Endothelial cell of umbilical vein (primary cell): Measurements from ENCODE around the gene BARD1. TPM values are rescaled to one million over a fixed set of nuclear protein-coding genes. Genes with fewer than 3 reads are reported as not detected.
A peak's percentile ranks its signal among the peaks of the same experiment; 100 is the strongest.

ENCODE experiments used
- BruUV-seq: library from RNA; stranded (reverse); fragments of 400-500 nt; replicated peaks from 2 replicates; lab custom pipeline; 2021; lab: Mats Ljungman, UMichigan
- CTCF ChIA-PET: fragments of 300-600, 350-600 bp; sonication (Branson Sonifier 250); formaldehyde crosslinking; loops from one replicate; lab custom pipeline; 2021; ENCODE audit warnings: antibody characterized with exemption, inconsistent platforms; lab: Charles Lee
- POLR2A ChIA-PET: fragments of 300-600, 350-600 bp; sonication (Branson Sonifier 250); formaldehyde crosslinking; loops from one replicate; lab custom pipeline; 2021; ENCODE audit warnings: antibody characterized with exemption, inconsistent platforms; lab: Charles Lee
- DNase-seq: peaks from one replicate; pipeline ENCODE4 v3.0.0-alpha.2; 2011; ENCODE audit warnings: low read depth, low spot score
- FAIRE-seq: peaks from 2 replicates; lab custom pipeline; 2011; peaks lifted over from hg19 to GRCh38; lab: Jason Lieb, UNC
- H2AFZ ChIP-seq: 2 replicates; pipeline ENCODE4 v1.6.0; 2012; ENCODE audit warnings: low read depth, low read length, control low read depth, inconsistent platforms
- H3K27ac ChIP-seq: 2 replicates; pipeline ENCODE4 v1.5.1; 2011; ENCODE audit warnings: low read depth, mild to moderate bottlenecking, control low read depth, low read length, moderate library complexity; ENCODE audit not compliant: insufficient read depth
- H3K27me3 ChIP-seq, 2 experiments: 2 replicates each; pipeline versions ENCODE4 v1.6.0 to v1.6.1; 2011; ENCODE audit warnings: low read length in 2 of 2, mixed read lengths in 1 of 2; ENCODE audit not compliant: control insufficient read depth in 2 of 2, insufficient read depth in 2 of 2
- H3K36me3 ChIP-seq, 2 experiments: 2 replicates in 1 of 2; 3 replicates in 1 of 2; pipeline ENCODE4 v1.5.1; 2011; ENCODE audit warnings: low read length in 2 of 2, mild to moderate bottlenecking in 1 of 2, moderate library complexity in 1 of 2; ENCODE audit not compliant: control insufficient read depth in 2 of 2, insufficient read depth in 2 of 2; ENCODE audit errors: extremely low read depth in 1 of 2
- H3K4me1 ChIP-seq: 3 replicates; pipeline ENCODE4 v1.5.1; 2011; ENCODE audit warnings: mild to moderate bottlenecking, low read length; ENCODE audit not compliant: control insufficient read depth, insufficient read depth; ENCODE audit errors: extremely low read depth
- H3K4me2 ChIP-seq: 2 replicates; pipeline ENCODE4 v1.6.1; 2011; ENCODE audit warnings: low read length, control low read depth, mixed read lengths; ENCODE audit not compliant: insufficient read depth
- H3K4me3 ChIP-seq, 3 experiments: fragments of 200-600 bp in 1 of 3; sonication (generic), shearing (Covaris generic) in 1 of 3; replicated peaks in 1 of 3; 2 replicates each; pipeline ENCODE4 v1.5.1; 2011 to 2016; ENCODE audit warnings: control low read depth in 3 of 3, low read length in 3 of 3, mild to moderate bottlenecking in 2 of 3, inconsistent platforms in 1 of 3, low read depth in 1 of 3, moderate library complexity in 1 of 3; ENCODE audit not compliant: insufficient read depth in 1 of 3
- H3K79me2 ChIP-seq: 2 replicates; pipeline ENCODE4 v1.6.0; 2012; ENCODE audit warnings: low read length, inconsistent platforms; ENCODE audit not compliant: control insufficient read depth, insufficient read depth
- H3K9ac ChIP-seq: replicated peaks from 2 replicates; pipeline ENCODE3; 2011; ENCODE audit warnings: low read length, control low read depth; ENCODE audit not compliant: insufficient read depth; ENCODE audit errors: extremely low read depth
- H3K9me1 ChIP-seq: replicated peaks from 3 replicates; pipeline ENCODE4 v1.6.0; 2011; ENCODE audit warnings: mild to moderate bottlenecking, low read length; ENCODE audit not compliant: control insufficient read depth, insufficient read depth; ENCODE audit errors: extremely low read depth
- H3K9me3 ChIP-seq: replicated peaks from 2 replicates; pipeline ENCODE4 v1.5.1; 2012; ENCODE audit warnings: low read length, inconsistent platforms; ENCODE audit not compliant: control insufficient read depth, insufficient read depth
- H4K20me1 ChIP-seq: replicated peaks from 2 replicates; pipeline ENCODE3; 2011; ENCODE audit warnings: mild to moderate bottlenecking, low read length; ENCODE audit not compliant: control insufficient read depth, insufficient read depth; ENCODE audit errors: extremely low read depth
- EZH2 ChIP-seq: IDR thresholded peaks from 2 replicates; pipeline ENCODE4 v1.6.1; 2012; ENCODE audit warnings: borderline replicate concordance, low read depth, mild to moderate bottlenecking, moderate library complexity, low read length, inconsistent platforms; ENCODE audit not compliant: severe bottlenecking
- FOS ChIP-seq: IDR thresholded peaks from 2 replicates; pipeline ENCODE4 v1.6.1; 2011; ENCODE audit warnings: mild to moderate bottlenecking, low read length, moderate library complexity, borderline replicate concordance; ENCODE audit not compliant: insufficient read depth
- JUN ChIP-seq: IDR thresholded peaks from 2 replicates; pipeline ENCODE4 v1.6.1; 2011; ENCODE audit warnings: borderline replicate concordance, low read depth; ENCODE audit not compliant: insufficient read length, insufficient read depth
- MAX ChIP-seq: IDR thresholded peaks from 2 replicates; pipeline ENCODE4 v1.6.1; 2011; ENCODE audit not compliant: insufficient read depth, insufficient read length
- MYC ChIP-seq: IDR thresholded peaks from one replicate; pipeline ENCODE4 v1.6.1; 2011; ENCODE audit warnings: mild to moderate bottlenecking, low read depth, low read length
- POLR2A ChIP-seq: IDR thresholded peaks from 2 replicates; pipeline ENCODE4 v1.6.1; 2012; ENCODE audit warnings: low read depth, mild to moderate bottlenecking, control low read depth, low read length
- POLR2AphosphoS5 ChIP-seq: IDR thresholded peaks from 2 replicates; pipeline ENCODE4 v1.6.1; 2012; ENCODE audit warnings: low read depth, mild to moderate bottlenecking, control low read depth, low read length, moderate library complexity; ENCODE audit not compliant: insufficient read depth
- dilution Hi-C: fragments of 300-500 bp; cut with MboI; formaldehyde crosslinking; loops from one replicate; pipeline ENCODE4 v1.15.0; 2019; ENCODE audit warnings: low sequenced_read_pairs; ENCODE audit not compliant: extremely low pct_ligation_motif_present
- intact Hi-C: fragments of 100-400 bp; cut with micrococcal nuclease; formaldehyde crosslinking; loops from one replicate; pipeline ENCODE4 v1.10.0; 2022
- polyA plus RNA-seq, 4 experiments: library from polyadenylated mRNA; depleted of rRNA in 3 of 4; stranded (reverse) in 3 of 4; unstranded in 1 of 4; fragments of >200 nt; gene quantifications; 2 replicates each; pipeline versions ENCODE4 v1.2.1 to v1.2.3, GENCODE V29; 2011 to 2012; ENCODE audit warnings: missing spikeins in 1 of 4
- total RNA-seq: library from RNA; stranded (reverse); gene quantifications from 2 replicates; pipeline ENCODE4 v1.2.3, GENCODE V29; 2021

Gene BARD1
- total and polyA plus RNA-seq, 2 donors (not counting 3 experiments of a cell fraction or from before 2014, with no cell fraction given): 9.1 to 14.7 TPM

DNA sequence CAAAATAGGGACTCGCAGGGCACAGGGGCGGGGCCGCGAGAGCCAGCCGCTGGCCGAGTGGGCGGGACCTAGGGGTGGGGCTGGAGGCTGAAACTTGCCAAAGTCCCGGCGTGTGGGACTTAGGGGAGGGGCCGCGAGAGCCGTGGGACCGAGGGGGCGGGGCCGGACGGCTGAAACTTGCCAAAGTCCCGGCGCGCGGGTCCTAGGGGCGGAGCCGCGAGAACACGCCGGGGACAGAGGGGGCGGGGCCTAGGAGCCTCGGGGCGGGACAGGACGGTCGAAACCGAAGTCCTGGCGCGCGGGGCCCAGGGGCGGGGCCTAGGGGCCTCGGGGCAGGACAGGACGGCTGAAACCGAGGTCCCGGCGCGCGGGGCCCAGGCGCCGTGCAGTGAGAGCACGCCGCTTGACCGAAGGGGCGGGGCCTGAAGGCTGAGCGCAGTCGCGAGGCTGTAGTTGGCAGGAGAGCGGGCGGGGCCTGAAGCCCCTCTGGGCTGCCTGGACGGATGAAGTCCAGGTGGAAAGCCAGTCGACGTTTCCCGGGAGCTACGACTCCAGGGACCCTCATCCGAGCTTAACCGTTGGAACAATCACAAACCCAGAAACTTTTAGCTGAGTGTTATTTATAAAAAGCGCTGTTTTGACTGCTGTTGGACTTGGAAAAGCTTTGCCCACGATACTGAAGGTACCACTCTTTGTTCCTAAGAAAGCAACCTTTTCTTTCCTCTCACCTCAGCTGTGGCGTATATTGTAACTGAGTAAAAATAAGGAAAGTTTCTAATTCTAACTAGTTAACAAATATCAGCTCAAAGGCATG, 475 bp upstream of the BARD1 start:
- FAIRE-seq (peak; percentile 92), DNase-seq (peak; percentile 100)
- peak overlapping the region; percentile 96 for H2AFZ ChIP-seq
- H3K79me2 ChIP-seq: peaks cover 38% of the 10 kb centered on the region
- TF ChIP-seq MYC (no peak), POLR2A (no peak), POLR2AphosphoS5 (peak; percentile 20), EZH2 (no peak), JUN (no peak), MAX (no peak), FOS (no peak)
- no peaks in the 10 kb centered on the region for H3K9me1 ChIP-seq
- H3K27ac ChIP-seq: peak overlapping the region; percentile 55
- peaks cover 0 to 6% of the 10 kb centered on the region in 2 experiments for H3K27me3 ChIP-seq
- H4K20me1 ChIP-seq: no peaks in the 10 kb centered on the region
- intact Hi-C loops: loop anchor here (2.0 to 10.0 kb wide), 5 partner anchors 78 to 1528 kb away; partner anchors contain the start of gene SPAG16
- H3K9ac ChIP-seq: peak overlapping the region; percentile 84
- POLR2A ChIA-PET: interaction anchor here (1.0 kb wide), 1 partner anchor 42 kb away, joined by 3 read pairs; no protein-coding TSS in a partner anchor
- H3K4me3 ChIP-seq: peak overlapping the region; percentile 71 to 87 (median 85)
- CTCF ChIA-PET: interaction anchor here (0.7 to 2.1 kb wide), 4 partner anchors 8 to 1558 kb away, joined by 3 to 7 read pairs (median 3); no protein-coding TSS in a partner anchor
- no TSS peak for BruUV-seq
- dilution Hi-C loops: no loop called here
- H3K36me3 ChIP-seq: no peaks in the 10 kb centered on the region
- peaks cover 30% of the 10 kb centered on the region for H3K4me1 ChIP-seq
- H3K4me2 ChIP-seq: peak overlapping the region; percentile 99
- H3K9me3 ChIP-seq: no peaks in the 10 kb centered on the region
